HG02973 (cell line): ENCODE data around the gene SPRR2E.
"Not testable (repeated sequence)": the region's sequence is repeated elsewhere in the genome, so short reads cannot be mapped to it uniquely, and the experiment has no call there.

Experiments
- ATAC-seq: cut with Tn5 transposase; IDR thresholded peaks from one replicate; pipeline ENCODE4 v1.9.1; 2021; ENCODE audit warnings: moderate library complexity; ENCODE audit not compliant: unreplicated experiment

Gene SPRR2E

DNA sequence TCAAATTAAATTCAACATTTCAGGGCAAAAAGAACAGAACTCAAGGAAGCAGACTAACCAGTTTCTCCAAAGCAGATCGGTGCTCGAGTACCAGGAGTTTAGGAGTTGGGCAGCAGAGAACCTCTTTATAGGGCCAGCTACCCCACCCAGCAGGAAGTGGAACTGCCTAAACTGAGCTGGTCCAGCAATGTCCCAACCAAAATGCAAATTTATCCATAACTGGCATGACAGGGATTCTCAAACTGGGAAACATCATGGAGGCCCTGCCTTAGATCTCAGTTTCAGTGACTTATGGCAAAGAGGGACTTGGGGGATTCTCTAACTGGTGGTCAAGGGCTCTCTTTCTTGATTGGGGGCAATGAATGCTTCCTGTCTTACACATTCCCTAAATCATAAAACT is 22.8 kb downstream of the SPRR2E start, which contains the start of gene SPRR2B:
Gene SPRR2B (minus strand): TSS at position 101 of the 400 bp plus-strand sequence. CDS start 772 bp downstream, outside the sequence.
- no peak for ATAC-seq

- ATAC-seq, result no peak
Observed at GRCh38 chr1:153070243-153070642, 24.1 kb downstream of the SPRR2E start.

DNA sequence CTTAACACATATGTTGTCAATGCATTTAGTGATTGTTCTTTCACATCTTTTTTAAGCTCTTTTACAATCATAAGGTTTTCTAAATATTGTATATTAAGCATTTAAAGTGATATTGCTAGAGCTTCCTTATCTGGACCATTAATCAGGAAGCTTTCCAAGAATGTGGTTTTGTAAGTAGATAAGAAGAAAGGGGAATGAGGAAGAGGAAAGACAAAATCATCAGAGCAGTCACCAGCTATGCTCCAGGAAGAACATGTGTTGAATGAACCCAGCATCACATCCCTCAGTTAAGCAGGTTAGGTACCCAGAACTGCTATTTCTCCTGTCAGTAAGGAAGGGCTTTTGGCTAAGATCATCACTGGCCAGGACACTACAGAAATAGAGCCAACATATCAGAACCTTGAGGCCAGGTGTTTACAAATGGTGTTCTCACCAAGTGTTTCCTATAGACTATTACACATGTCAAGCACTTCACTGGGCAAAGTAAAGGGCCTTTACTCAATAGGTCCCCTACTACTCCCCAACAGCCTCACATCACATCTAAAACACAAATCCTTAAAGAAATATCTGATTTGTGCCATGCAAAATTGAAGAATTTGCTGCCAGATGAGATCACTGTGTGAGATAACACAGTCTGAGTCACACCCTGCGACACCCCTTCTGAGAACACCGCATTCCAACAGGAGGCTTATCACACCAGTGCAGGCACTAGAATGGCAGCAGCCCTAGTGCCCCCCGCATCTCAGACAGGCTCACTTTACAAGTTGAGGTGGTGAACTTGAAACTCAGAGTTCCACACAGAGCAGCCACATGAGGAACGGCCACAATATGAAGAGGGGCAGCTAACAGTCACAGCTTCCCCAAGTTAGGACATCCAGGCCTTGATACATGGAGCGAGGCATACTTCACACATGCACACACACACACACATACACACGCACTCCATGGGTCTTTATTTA is 35.2 kb downstream of the SPRR2E start:
- ATAC-seq, result no peak

GRCh38 chr1:153058154-153058553 is 36.2 kb downstream of the SPRR2E start:
- ATAC-seq, result no peak

GRCh38 chr1:153057375-153057774 is 37.0 kb downstream of the SPRR2E start, which contains the start of gene SPRR2A:
SPRR2A (minus strand) TSS chr1:153057512; CDS start chr1:153056735, 777 bp downstream.
- ATAC-seq, result no peak

DNA sequence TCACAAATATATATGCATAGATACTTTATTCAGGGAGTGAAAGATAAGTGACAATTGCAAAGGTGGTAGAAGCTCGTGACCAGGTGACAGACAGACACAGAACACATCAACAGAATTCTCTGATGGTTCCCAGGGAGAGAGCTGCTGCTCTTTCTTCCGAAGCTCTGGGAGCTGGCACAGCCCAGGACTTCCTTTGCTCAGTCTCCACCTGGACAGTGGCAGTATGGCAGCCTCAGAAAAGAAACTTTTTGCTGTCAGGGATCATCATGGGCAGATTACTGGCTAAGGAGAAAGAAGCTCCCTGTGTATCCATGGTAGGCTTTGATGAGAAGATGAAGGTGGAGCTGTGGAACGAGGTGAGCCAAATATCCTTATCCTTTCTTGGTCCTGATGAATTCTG is 38.2 kb downstream of the SPRR2E start:
- not testable (repeated sequence) for ATAC-seq

DNA sequence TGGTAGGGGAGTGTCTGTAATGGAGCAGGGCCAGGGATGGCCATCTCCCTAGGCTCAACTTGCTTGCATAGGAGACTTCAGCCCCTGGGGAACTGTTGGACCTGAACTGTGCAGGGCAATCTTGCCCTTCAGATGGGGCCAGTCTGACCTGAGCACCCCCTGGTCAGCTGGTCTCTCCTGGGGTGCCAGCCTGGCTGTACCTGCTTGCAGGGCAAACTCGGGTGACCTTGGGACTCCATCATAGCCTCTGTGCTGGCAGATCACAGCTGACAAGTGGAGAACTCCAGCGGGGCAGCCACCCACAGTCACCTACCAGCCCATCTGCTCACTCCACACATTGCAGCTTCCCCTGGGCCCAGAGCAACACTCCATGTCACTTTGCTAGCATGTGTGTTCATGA is 45.1 kb downstream of the SPRR2E start:
- no peak for ATAC-seq
